ENCODE data around the gene CD300LG. TPM values are rescaled to one million over a fixed set of nuclear protein-coding genes. Genes with fewer than 3 reads are reported as not detected.

Gene CD300LG
- total RNA-seq, 6 experiments from 2014 or later, result 0.12 to 0.73 (median 0.55) TPM; not detected in 1

DNA sequence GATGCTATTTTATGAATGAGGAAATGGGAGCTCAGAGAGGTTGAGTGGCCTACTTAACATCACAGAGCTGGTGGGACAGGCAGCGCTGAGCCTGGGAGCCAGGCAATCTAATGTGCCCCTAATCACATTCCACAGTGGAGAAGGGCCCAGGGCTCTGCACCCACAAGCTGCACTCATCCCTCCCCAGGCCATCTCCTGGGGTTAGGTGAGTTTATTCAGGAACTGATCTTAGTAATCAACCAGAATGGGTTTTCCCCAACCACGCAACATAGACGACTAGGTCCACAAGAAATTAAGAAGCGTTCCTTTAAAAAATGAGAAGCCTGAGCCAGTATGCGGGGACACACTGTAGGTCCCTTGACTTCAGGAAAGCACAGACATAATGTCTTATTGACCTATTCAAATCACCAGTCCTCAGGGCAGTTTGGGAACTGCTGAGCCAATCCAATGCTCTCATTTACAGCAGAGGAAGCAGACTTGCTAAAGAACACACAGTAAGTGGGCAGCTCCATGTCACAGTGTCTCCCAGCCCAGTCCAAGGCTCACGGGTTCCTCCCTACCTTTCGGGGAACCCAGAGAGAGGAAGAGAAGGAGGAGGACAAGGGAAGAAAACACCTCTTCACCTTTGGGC lies 16.4 kb upstream of the CD300LG start:
- Histone ChIP-seq H3K27ac (no peak overlapping the region), H3K9me3 (no peaks in the 10 kb centered on the region), H3K27me3 (no peaks in the 10 kb centered on the region), H3K4me3 (no peak overlapping the region), H3K4me1 (peaks cover 0 to 3% (median 0%) of the 10 kb centered on the region in 4 donors), H3K36me3 (no peaks in the 10 kb centered on the region)
- intact Hi-C loops (cut with DNase I), result no loop called here
- no peak for ATAC-seq
- no peak for TF ChIP-seq POLR2A (IDR thresholded peaks at IDR 0.05)
- TF ChIP-seq, protein P1, sequence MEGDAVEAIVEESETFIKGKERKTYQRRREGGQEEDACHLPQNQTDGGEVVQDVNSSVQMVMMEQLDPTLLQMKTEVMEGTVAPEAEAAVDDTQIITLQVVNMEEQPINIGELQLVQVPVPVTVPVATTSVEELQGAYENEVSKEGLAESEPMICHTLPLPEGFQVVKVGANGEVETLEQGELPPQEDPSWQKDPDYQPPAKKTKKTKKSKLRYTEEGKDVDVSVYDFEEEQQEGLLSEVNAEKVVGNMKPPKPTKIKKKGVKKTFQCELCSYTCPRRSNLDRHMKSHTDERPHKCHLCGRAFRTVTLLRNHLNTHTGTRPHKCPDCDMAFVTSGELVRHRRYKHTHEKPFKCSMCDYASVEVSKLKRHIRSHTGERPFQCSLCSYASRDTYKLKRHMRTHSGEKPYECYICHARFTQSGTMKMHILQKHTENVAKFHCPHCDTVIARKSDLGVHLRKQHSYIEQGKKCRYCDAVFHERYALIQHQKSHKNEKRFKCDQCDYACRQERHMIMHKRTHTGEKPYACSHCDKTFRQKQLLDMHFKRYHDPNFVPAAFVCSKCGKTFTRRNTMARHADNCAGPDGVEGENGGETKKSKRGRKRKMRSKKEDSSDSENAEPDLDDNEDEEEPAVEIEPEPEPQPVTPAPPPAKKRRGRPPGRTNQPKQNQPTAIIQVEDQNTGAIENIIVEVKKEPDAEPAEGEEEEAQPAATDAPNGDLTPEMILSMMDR (IDR thresholded peaks at IDR 0.05), result no peak
- 75% methylated on average over 6 of the region's 7 CpGs for WGBS (ENCODE audit: insufficient coverage, low coverage, low lambda C conversion rate, missing lambda C conversion rate)
- DNase-seq, result no peak

DNA sequence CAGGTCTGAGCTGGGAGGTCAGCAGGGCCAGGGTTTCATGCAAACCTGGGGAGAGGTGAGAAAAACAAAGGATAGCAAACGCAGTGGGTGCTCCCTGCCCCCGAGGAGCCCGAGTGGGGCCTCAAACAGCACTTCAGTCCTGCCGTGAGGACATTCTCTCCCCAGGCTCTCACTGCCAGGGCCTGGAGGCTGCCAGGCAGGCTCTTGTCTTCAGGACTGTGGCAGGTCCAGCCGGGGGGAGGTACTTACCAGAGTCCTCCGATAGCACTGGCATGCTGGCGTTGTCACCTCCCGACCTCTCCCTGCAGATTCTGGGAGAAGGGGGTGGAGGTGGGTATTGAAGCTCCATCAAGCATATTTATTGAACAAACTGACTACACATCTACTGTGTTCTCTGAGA lies 15.3 kb upstream of the CD300LG start:
- DNase-seq, result no peak
- Histone ChIP-seq H3K4me1 (peaks cover 0 to 3% (median 0%) of the 10 kb centered on the region in 4 donors), H3K27ac (no peak overlapping the region), H3K9me3 (no peaks in the 10 kb centered on the region), H3K4me3 (no peak overlapping the region), H3K36me3 (no peaks in the 10 kb centered on the region), H3K27me3 (no peaks in the 10 kb centered on the region)
- intact Hi-C loops (cut with DNase I), result no loop called here
- 75% methylated on average over 2 of the region's 8 CpGs for WGBS (ENCODE audit: insufficient coverage, low coverage, low lambda C conversion rate, missing lambda C conversion rate)
- no peak for TF ChIP-seq POLR2A (IDR thresholded peaks at IDR 0.05)
- TF ChIP-seq, protein P1 (IDR thresholded peaks at IDR 0.05), result no peak
- no peak for ATAC-seq

DNA sequence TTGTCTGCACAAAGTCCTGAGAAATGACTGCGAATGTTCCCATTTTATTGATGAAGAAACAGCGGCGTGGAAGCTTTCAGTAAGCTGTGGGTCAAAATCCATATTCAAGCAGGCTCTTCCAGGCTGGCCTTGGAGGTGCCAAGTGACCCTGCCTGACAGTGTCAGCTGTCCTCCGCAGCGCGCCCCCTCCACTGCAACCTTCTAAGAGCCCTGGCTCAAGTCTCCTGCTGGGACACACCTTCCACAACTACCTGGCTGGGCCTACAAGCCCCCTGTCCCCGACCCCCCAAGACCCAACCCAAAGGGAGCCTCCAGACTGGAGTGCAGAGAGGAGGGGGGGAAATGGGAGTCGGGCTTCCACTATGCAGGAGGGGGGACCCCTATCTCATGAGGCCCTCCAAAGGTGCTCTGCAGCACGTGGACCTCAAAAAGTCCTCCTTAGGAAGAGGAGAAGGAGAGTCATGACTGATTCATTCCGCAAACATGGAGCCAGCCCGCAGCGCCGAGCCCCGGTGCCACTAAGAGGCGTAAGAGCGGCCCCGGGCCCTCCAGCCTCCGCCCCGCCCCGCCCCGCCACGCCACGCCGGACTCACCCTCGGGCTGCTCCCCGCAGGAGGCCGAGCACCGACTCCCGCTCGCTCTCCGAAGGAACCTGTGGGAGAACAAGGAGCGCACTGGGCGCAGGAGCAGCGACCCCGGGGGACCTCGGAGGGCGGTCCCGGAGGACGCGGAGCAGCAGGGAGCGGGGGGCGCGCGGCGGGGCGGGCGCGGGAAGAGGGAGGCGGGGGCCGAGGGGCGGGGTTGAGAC lies 14.6 kb upstream of the CD300LG start:
- Histone ChIP-seq H3K9me3 (no peaks in the 10 kb centered on the region), H3K4me3 (peak overlapping the region; percentile 59 to 61 (median 59)), H3K4me1 (peaks cover 0 to 3% (median 0%) of the 10 kb centered on the region in 4 donors), H3K27me3 (no peaks in the 10 kb centered on the region), H3K36me3 (no peaks in the 10 kb centered on the region), H3K27ac (no peak overlapping the region)
- WGBS (ENCODE audit: insufficient coverage, low coverage, low lambda C conversion rate, missing lambda C conversion rate), result 31% methylated on average over 9 of the region's 51 CpGs
- peak; percentile 51 to 68 (median 60) for ATAC-seq
- DNase-seq, result peak; percentile 57 to 62 (median 59)
- intact Hi-C loops (cut with DNase I), result no loop called here
- no peak for TF ChIP-seq POLR2A (IDR thresholded peaks at IDR 0.05)
- TF ChIP-seq, protein P1 (IDR thresholded peaks at IDR 0.05), result no peak

DNA sequence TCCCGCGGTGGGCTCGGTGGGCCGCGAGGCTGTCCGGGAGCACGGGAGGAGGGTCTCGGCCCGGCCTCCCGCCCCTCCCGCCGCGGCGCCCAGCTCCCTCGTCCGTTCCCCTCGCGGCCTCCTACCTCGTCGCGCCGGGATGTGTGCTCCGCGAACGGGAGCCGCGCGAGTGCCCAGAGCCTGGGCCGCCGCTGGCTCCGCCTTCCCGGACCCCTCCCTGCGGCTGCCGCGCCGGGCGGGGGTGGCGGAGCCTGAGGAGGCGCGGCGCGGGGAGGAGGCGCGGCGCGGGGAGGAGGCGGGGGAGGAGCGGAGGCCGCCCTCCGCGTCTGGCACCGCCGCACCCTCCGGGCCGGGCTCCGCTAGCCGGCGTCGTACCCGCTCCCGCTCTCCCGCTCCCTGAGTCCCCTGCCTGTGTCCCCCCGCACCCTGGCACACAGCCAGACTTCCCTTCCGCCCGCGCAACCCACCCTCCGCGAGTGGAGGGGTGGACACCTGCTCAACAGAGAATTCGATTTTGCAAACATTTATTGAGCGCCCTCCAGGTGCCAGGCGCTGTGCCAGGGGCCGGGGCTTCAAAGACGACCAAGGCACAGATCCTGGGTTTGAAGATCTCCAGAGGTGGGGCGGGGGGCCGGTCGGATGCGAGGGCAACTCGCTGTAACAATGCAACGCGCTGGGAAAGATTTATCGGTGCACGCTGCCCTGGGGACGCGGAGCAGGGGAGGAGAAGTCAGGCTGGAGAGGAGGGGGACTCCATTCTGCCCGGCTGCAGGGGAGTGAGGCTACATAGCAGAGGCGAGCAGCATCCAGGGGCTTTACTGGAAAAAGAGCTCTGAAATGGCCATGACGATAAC lies 13.8 kb upstream of the CD300LG start, which contains the start of gene MPP3:
TSS of gene MPP3 (minus strand) at position 171 of the 854 bp plus-strand sequence. CDS start 1,240 bp downstream, outside the sequence.
- Histone ChIP-seq H3K27me3 (no peaks in the 10 kb centered on the region), H3K9me3 (no peaks in the 10 kb centered on the region), H3K36me3 (no peaks in the 10 kb centered on the region), H3K27ac (no peak within 1 kb of the TSS), H3K4me3 (peak within 1 kb of the TSS; percentile 59 to 61 (median 59)), H3K4me1 (peaks cover 0 to 3% (median 0%) of the 10 kb centered on the region in 4 donors)
- intact Hi-C loops (cut with DNase I), result no loop called here
- ATAC-seq, result peak; percentile 91 to 95 (median 93)
- peak; percentile 65 to 69 (median 68) for DNase-seq
- TF ChIP-seq POLR2A (IDR thresholded peaks at IDR 0.05), result peak; percentile 35
- TF ChIP-seq, protein P1 (IDR thresholded peaks at IDR 0.05), result no peak
- 13% methylated on average over 18 of the region's 87 CpGs for WGBS (ENCODE audit: insufficient coverage, low coverage, low lambda C conversion rate, missing lambda C conversion rate)

All from right lobe of liver (tissue), 6 donors.